ENCODE data around the gene ACOXL.

ACOXL gene

GRCh38 chr2:110702514-110703380 lies 29.6 kb upstream of the ACOXL start:
- 39% methylated on average over 2 of the region's 2 CpGs; no CpG with 5 or more reads in 1 of the 2 experiments for WGBS, 2 experiments
- H3K9me3 ChIP-seq (ENCODE audit: control insufficient read depth, low read length) = no peaks in the 10 kb centered on the region
- no peak overlapping the region for H3K4me3 ChIP-seq (ENCODE audit: insufficient read depth, low read depth, low read length)
- no peaks in the 10 kb centered on the region for H3K27me3 ChIP-seq (ENCODE audit: control insufficient read depth, insufficient read depth, low read length, poor library complexity, severe bottlenecking)
- no peak overlapping the region for H3K27ac ChIP-seq (ENCODE audit: insufficient read depth, low read depth, low read length, poor library complexity, severe bottlenecking)
- H3K4me1 ChIP-seq (ENCODE audit: control insufficient read depth, insufficient read depth, low read length) = no peaks in the 10 kb centered on the region
- H3K36me3 ChIP-seq (ENCODE audit: control insufficient read depth, insufficient read depth, low read length) = no peaks in the 10 kb centered on the region

- Histone ChIP-seq H3K27me3 (ENCODE audit: control insufficient read depth, insufficient read depth, low read length, poor library complexity, severe bottlenecking) (no peaks in the 10 kb centered on the region), H3K4me3 (ENCODE audit: insufficient read depth, low read depth, low read length) (no peak overlapping the region), H3K36me3 (ENCODE audit: control insufficient read depth, insufficient read depth, low read length) (no peaks in the 10 kb centered on the region), H3K9me3 (ENCODE audit: control insufficient read depth, low read length) (no peaks in the 10 kb centered on the region), H3K27ac (ENCODE audit: insufficient read depth, low read depth, low read length, poor library complexity, severe bottlenecking) (no peak overlapping the region), H3K4me1 (ENCODE audit: control insufficient read depth, insufficient read depth, low read length) (no peaks in the 10 kb centered on the region)
- no CpG with 5 or more reads among the region's 1 CpG for WGBS, 2 experiments
These were observed 24.9 kb upstream of the ACOXL start for GRCh38 chr2:110707386-110707965.

- Histone ChIP-seq H3K27ac (ENCODE audit: insufficient read depth, low read depth, low read length, poor library complexity, severe bottlenecking) (no peak overlapping the region), H3K36me3 (ENCODE audit: control insufficient read depth, insufficient read depth, low read length) (no peaks in the 10 kb centered on the region), H3K4me1 (ENCODE audit: control insufficient read depth, insufficient read depth, low read length) (no peaks in the 10 kb centered on the region), H3K4me3 (ENCODE audit: insufficient read depth, low read depth, low read length) (no peak overlapping the region), H3K27me3 (ENCODE audit: control insufficient read depth, insufficient read depth, low read length, poor library complexity, severe bottlenecking) (no peaks in the 10 kb centered on the region), H3K9me3 (ENCODE audit: control insufficient read depth, low read length) (no peaks in the 10 kb centered on the region)
- 84 to 92% methylated on average over 1 of the region's 1 CpG for WGBS, 2 experiments
These were observed 23.9 kb upstream of the ACOXL start for GRCh38 chr2:110708455-110708854.

GRCh38 chr2:110712737-110713136 lies 19.6 kb upstream of the ACOXL start:
- Histone ChIP-seq H3K9me3 (ENCODE audit: control insufficient read depth, low read length) (no peaks in the 10 kb centered on the region), H3K27ac (ENCODE audit: insufficient read depth, low read depth, low read length, poor library complexity, severe bottlenecking) (no peak overlapping the region), H3K4me1 (ENCODE audit: control insufficient read depth, insufficient read depth, low read length) (no peaks in the 10 kb centered on the region), H3K36me3 (ENCODE audit: control insufficient read depth, insufficient read depth, low read length) (no peaks in the 10 kb centered on the region), H3K4me3 (ENCODE audit: insufficient read depth, low read depth, low read length) (no peak overlapping the region), H3K27me3 (ENCODE audit: control insufficient read depth, insufficient read depth, low read length, poor library complexity, severe bottlenecking) (no peaks in the 10 kb centered on the region)
- 97 to 100% methylated on average over 1 of the region's 1 CpG for WGBS, 2 experiments

- Histone ChIP-seq H3K9me3 (ENCODE audit: control insufficient read depth, low read length) (no peaks in the 10 kb centered on the region), H3K27me3 (ENCODE audit: control insufficient read depth, insufficient read depth, low read length, poor library complexity, severe bottlenecking) (no peaks in the 10 kb centered on the region), H3K4me1 (ENCODE audit: control insufficient read depth, insufficient read depth, low read length) (no peaks in the 10 kb centered on the region), H3K27ac (ENCODE audit: insufficient read depth, low read depth, low read length, poor library complexity, severe bottlenecking) (no peak overlapping the region), H3K4me3 (ENCODE audit: insufficient read depth, low read depth, low read length) (no peak overlapping the region), H3K36me3 (ENCODE audit: control insufficient read depth, insufficient read depth, low read length) (no peaks in the 10 kb centered on the region)
- 94% methylated on average over 6 of the region's 6 CpGs for WGBS, 2 experiments
These were observed 18.6 kb upstream of the ACOXL start for GRCh38 chr2:110713513-110714362.

GRCh38 chr2:110714452-110715224 lies 17.7 kb upstream of the ACOXL start:
- WGBS, 2 experiments = 92 to 94% methylated on average over 6 of the region's 6 CpGs
- no peaks in the 10 kb centered on the region for H3K36me3 ChIP-seq (ENCODE audit: control insufficient read depth, insufficient read depth, low read length)
- no peak overlapping the region for H3K27ac ChIP-seq (ENCODE audit: insufficient read depth, low read depth, low read length, poor library complexity, severe bottlenecking)
- H3K27me3 ChIP-seq (ENCODE audit: control insufficient read depth, insufficient read depth, low read length, poor library complexity, severe bottlenecking) = no peaks in the 10 kb centered on the region
- H3K4me1 ChIP-seq (ENCODE audit: control insufficient read depth, insufficient read depth, low read length) = no peaks in the 10 kb centered on the region
- H3K4me3 ChIP-seq (ENCODE audit: insufficient read depth, low read depth, low read length) = no peak overlapping the region
- no peaks in the 10 kb centered on the region for H3K9me3 ChIP-seq (ENCODE audit: control insufficient read depth, low read length)

GRCh38 chr2:110716959-110717645 lies 15.3 kb upstream of the ACOXL start:
- H3K4me1 ChIP-seq (ENCODE audit: control insufficient read depth, insufficient read depth, low read length) = no peaks in the 10 kb centered on the region
- H3K9me3 ChIP-seq (ENCODE audit: control insufficient read depth, low read length) = no peaks in the 10 kb centered on the region
- no peak overlapping the region for H3K27ac ChIP-seq (ENCODE audit: insufficient read depth, low read depth, low read length, poor library complexity, severe bottlenecking)
- H3K4me3 ChIP-seq (ENCODE audit: insufficient read depth, low read depth, low read length) = no peak overlapping the region
- no peaks in the 10 kb centered on the region for H3K36me3 ChIP-seq (ENCODE audit: control insufficient read depth, insufficient read depth, low read length)
- 81 to 100% methylated on average over 2 to 3 of the region's 3 CpGs for WGBS, 2 experiments
- no peaks in the 10 kb centered on the region for H3K27me3 ChIP-seq (ENCODE audit: control insufficient read depth, insufficient read depth, low read length, poor library complexity, severe bottlenecking)

GRCh38 chr2:110717734-110718133 lies 14.6 kb upstream of the ACOXL start:
- WGBS, 2 experiments = 87 to 91% methylated on average over 4 of the region's 4 CpGs
- no peaks in the 10 kb centered on the region for H3K9me3 ChIP-seq (ENCODE audit: control insufficient read depth, low read length)
- no peaks in the 10 kb centered on the region for H3K36me3 ChIP-seq (ENCODE audit: control insufficient read depth, insufficient read depth, low read length)
- no peak overlapping the region for H3K27ac ChIP-seq (ENCODE audit: insufficient read depth, low read depth, low read length, poor library complexity, severe bottlenecking)
- no peaks in the 10 kb centered on the region for H3K4me1 ChIP-seq (ENCODE audit: control insufficient read depth, insufficient read depth, low read length)
- H3K27me3 ChIP-seq (ENCODE audit: control insufficient read depth, insufficient read depth, low read length, poor library complexity, severe bottlenecking) = no peaks in the 10 kb centered on the region
- H3K4me3 ChIP-seq (ENCODE audit: insufficient read depth, low read depth, low read length) = no peak overlapping the region

- H3K27me3 ChIP-seq (ENCODE audit: control insufficient read depth, insufficient read depth, low read length, poor library complexity, severe bottlenecking) = no peaks in the 10 kb centered on the region
These were observed 14.0 kb upstream of the ACOXL start for GRCh38 chr2:110718382-110718781.

More at GRCh38 chr2:110718382-110718781, 14.0 kb upstream of the ACOXL start:
- Histone ChIP-seq H3K4me1 (ENCODE audit: control insufficient read depth, insufficient read depth, low read length) (no peaks in the 10 kb centered on the region), H3K36me3 (ENCODE audit: control insufficient read depth, insufficient read depth, low read length) (no peaks in the 10 kb centered on the region), H3K27ac (ENCODE audit: insufficient read depth, low read depth, low read length, poor library complexity, severe bottlenecking) (no peak overlapping the region), H3K4me3 (ENCODE audit: insufficient read depth, low read depth, low read length) (no peak overlapping the region), H3K9me3 (ENCODE audit: control insufficient read depth, low read length) (no peaks in the 10 kb centered on the region)
- WGBS, 2 experiments = 100% methylated on average over 1 to 2 of the region's 2 CpGs

Data from ectodermal cell (in vitro differentiated cells).